Fibroblast of lung (primary cell): ENCODE data around the gene CRMP1.

Experiments
- CTCF ChIP-seq, 2 donors: IDR thresholded peaks in 1 of 2; conservative IDR thresholded peaks in 1 of 2; 1 replicate in 1 of 2; 2 replicates in 1 of 2; pipeline ENCODE4 v1.5.1; 2011 to 2012; ENCODE audit warnings: low read length in 2 of 2, control low read depth in 1 of 2, inconsistent platforms in 1 of 2, low read depth in 1 of 2, mild to moderate bottlenecking in 1 of 2
- EZH2 ChIP-seq: IDR thresholded peaks from 2 replicates; pipeline ENCODE4 v1.5.1; 2012; ENCODE audit warnings: low read length, control low read depth, mild to moderate bottlenecking; ENCODE audit errors: missing control alignments

GRCh38 chr4:5826437-5827107 lies 66.3 kb downstream of the CRMP1 start:
- TF ChIP-seq CTCF (conservative IDR thresholded peaks at IDR 0.05 in 1 of 2, IDR thresholded peaks at IDR 0.05 in 1 of 2; ENCODE audit: low read depth in 1 of 2, low read length in 2 of 2) (no peak), EZH2 (no peak)
